H1 (cell line): ENCODE data around the gene BAZ2B.

Source experiments
- CEBPB ChIP-seq: IDR thresholded peaks from 2 replicates; pipeline ENCODE4 v1.6.1; 2012; ENCODE audit warnings: low read depth, low read length
- EZH2 ChIP-seq: fragments of 200-600 bp; sonication (generic); IDR thresholded peaks from 2 replicates; pipeline ENCODE4 v1.7.1; 2012; ENCODE audit warnings: low read depth, mild to moderate bottlenecking, moderate library complexity, low read length, inconsistent platforms; ENCODE audit not compliant: severe bottlenecking
- HDAC2 ChIP-seq, 2 experiments: fragments of 300-600 bp in 1 of 2; sonication (generic) in 1 of 2; IDR thresholded peaks; 2 replicates each; pipeline ENCODE4 v1.6.1; 2011 to 2012; ENCODE audit warnings: low read depth in 2 of 2, low read length in 2 of 2, mild to moderate bottlenecking in 2 of 2, moderate library complexity in 2 of 2, borderline replicate concordance in 1 of 2, inconsistent platforms in 1 of 2
- JUN ChIP-seq: IDR thresholded peaks from 2 replicates; pipeline ENCODE4 v1.6.1; 2011; ENCODE audit warnings: low read depth, mild to moderate bottlenecking, improper control_type of control experiment, low read length
- KDM1A ChIP-seq: fragments of 200-600, 300-600 bp; sonication (generic); IDR thresholded peaks from 2 replicates; pipeline ENCODE4 v1.7.1; 2016; ENCODE audit warnings: mild to moderate bottlenecking, low read length, borderline replicate concordance
- NRF1 ChIP-seq: IDR thresholded peaks from 2 replicates; pipeline ENCODE4 v1.6.1; 2011; ENCODE audit warnings: mild to moderate bottlenecking, low read depth, low read length, improper control_type of control experiment
- PHF8 ChIP-seq: fragments of 200-600 bp; sonication (generic); conservative IDR thresholded peaks from 2 replicates; pipeline ENCODE4 v1.7.1; 2012; ENCODE audit warnings: low read depth, mild to moderate bottlenecking, inconsistent platforms, low read length, moderate library complexity
- POLR2A ChIP-seq, 2 experiments: IDR thresholded peaks; 1 replicate in 1 of 2; 2 replicates in 1 of 2; pipeline ENCODE4 v1.6.1; 2011; ENCODE audit warnings: low read depth in 2 of 2, low read length in 2 of 2, mild to moderate bottlenecking in 2 of 2; ENCODE audit errors: control extremely low read depth in 1 of 2
- POLR2AphosphoS5 ChIP-seq: IDR thresholded peaks from 2 replicates; pipeline ENCODE4 v1.6.1; 2011; ENCODE audit warnings: low read depth, low read length
- SIN3A ChIP-seq, 2 experiments: IDR thresholded peaks in 1 of 2; conservative IDR thresholded peaks in 1 of 2; 2 replicates each; pipeline ENCODE4 v1.6.1; 2011 to 2012; ENCODE audit warnings: low read length in 2 of 2, improper control_type of control experiment in 1 of 2, low read depth in 1 of 2, mild to moderate bottlenecking in 1 of 2
- SIX5 ChIP-seq: IDR thresholded peaks from 2 replicates; pipeline ENCODE4 v1.6.1; 2011; ENCODE audit warnings: mild to moderate bottlenecking, low read depth, low read length
- TEAD4 ChIP-seq: IDR thresholded peaks from 2 replicates; pipeline ENCODE4 v1.6.1; 2012; ENCODE audit warnings: low read depth, low read length, inconsistent platforms, mixed read lengths
- TF ChIP-seq, protein P1 (sequence below), 3 experiments: IDR thresholded peaks; 1 replicate in 2 of 3; 2 replicates in 1 of 3; pipeline versions ENCODE4 v1.5.1 to v1.6.1; 2011; ENCODE audit warnings: low read length in 3 of 3, mild to moderate bottlenecking in 3 of 3, inconsistent platforms in 2 of 3, low read depth in 1 of 3, moderate library complexity in 1 of 3; ENCODE audit not compliant: insufficient read depth in 1 of 3; ENCODE audit errors: control extremely low read depth in 1 of 3

- TF ChIP-seq, protein P1, sequence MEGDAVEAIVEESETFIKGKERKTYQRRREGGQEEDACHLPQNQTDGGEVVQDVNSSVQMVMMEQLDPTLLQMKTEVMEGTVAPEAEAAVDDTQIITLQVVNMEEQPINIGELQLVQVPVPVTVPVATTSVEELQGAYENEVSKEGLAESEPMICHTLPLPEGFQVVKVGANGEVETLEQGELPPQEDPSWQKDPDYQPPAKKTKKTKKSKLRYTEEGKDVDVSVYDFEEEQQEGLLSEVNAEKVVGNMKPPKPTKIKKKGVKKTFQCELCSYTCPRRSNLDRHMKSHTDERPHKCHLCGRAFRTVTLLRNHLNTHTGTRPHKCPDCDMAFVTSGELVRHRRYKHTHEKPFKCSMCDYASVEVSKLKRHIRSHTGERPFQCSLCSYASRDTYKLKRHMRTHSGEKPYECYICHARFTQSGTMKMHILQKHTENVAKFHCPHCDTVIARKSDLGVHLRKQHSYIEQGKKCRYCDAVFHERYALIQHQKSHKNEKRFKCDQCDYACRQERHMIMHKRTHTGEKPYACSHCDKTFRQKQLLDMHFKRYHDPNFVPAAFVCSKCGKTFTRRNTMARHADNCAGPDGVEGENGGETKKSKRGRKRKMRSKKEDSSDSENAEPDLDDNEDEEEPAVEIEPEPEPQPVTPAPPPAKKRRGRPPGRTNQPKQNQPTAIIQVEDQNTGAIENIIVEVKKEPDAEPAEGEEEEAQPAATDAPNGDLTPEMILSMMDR (IDR thresholded peaks at IDR 0.05; ENCODE audit: control extremely low read depth in 1 of 3, insufficient read depth in 1 of 3, low read depth in 1 of 3, low read length in 3 of 3), result no peak
- TF ChIP-seq HDAC2 (IDR thresholded peaks at IDR 0.05; ENCODE audit: borderline replicate concordance in 1 of 2, low read depth in 2 of 2, low read length in 2 of 2) (no peak), POLR2A (IDR thresholded peaks at IDR 0.05; ENCODE audit: control extremely low read depth in 1 of 2, low read depth in 2 of 2, low read length in 2 of 2) (no peak), PHF8 (no peak), NRF1 (no peak), EZH2 (no peak), TEAD4 (no peak), SIN3A (conservative IDR thresholded peaks at IDR 0.05 in 1 of 2, IDR thresholded peaks at IDR 0.05 in 1 of 2; ENCODE audit: low read depth in 1 of 2, low read length in 2 of 2) (no peak), KDM1A (no peak), JUN (no peak), POLR2AphosphoS5 (no peak), CEBPB (no peak), SIX5 (no peak)
These were observed 71.3 kb downstream of the BAZ2B start for GRCh38 chr2:159545085-159545484.
